HG03175 (cell line): ENCODE results near the gene RFNG.
"Not testable (repeated sequence)": the region's sequence is repeated elsewhere in the genome, so short reads cannot be mapped to it uniquely, and the experiment has no call there.

ENCODE experiments used
- ATAC-seq: cut with Tn5 transposase; IDR thresholded peaks from one replicate; pipeline ENCODE4 v1.9.1; 2021; ENCODE audit warnings: mild to moderate bottlenecking, moderate library complexity; ENCODE audit not compliant: unreplicated experiment

The RFNG gene

DNA sequence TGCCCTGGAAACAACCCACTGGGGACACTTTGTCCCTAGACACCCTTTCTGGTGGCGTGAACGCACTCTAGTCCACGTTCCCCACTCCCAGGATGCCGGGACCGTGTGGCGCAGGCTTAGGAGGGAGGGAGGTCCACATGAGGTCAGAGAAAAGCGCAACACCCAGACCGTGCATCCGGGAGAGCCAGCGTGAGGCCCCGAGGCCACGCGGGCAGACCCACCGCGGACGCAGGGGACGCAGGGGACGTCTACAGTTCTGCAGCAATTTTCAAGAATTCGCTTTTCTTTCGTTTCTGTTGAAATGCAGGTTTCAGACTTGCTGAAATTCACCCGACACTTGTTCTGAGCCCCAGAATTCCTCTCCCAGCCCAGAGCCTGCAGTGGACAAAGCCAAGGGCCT lies 4.7 kb downstream of the RFNG start:
- ATAC-seq, result no peak

DNA sequence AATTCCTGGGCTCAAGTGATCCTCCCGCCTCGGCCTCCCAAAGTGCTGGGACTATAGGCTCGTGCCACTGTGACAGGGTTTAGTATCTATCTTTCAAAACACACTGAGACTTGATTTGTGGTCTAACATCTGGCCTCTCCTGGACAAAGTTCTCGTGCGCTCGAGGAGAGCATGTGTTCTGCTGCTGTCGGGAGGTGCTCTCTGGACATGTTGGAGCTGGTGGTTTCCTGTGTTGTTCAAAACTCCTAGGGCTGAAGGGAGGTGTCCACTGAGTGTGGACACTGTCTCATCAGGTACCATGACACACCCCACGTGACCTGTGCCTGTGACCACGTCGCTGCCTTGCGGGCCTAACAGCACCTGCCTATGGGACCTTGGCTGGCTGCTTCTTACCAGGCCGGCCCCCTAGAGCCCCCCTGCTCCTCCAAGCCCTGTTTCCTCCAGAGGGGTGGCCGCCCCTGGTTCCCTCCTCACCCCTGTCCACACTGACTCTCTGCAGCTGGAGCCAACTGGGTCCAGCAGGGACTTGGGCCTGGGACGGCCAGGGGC lies 5.6 kb downstream of the RFNG start:
- no peak for ATAC-seq

DNA sequence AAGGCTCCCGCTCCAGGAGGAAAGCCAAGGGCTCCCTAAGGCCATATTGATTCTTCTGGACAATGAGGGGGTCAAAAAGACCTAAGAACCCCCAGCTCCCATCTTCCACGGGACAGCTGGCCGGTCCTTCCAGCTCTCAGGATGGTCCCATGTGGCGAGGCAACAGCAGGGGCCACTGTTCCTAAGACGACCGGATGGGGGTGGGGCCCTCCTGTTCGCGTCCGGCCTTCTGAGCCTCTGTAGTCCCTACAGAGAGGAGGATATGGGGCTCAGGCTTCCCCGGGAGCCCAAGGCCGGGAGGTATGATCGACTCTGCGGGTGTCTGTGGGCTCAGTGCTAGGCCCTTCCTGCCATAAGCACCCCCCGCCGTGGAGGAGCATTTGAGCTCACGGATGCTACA lies 8.1 kb downstream of the RFNG start:
- no peak for ATAC-seq

DNA sequence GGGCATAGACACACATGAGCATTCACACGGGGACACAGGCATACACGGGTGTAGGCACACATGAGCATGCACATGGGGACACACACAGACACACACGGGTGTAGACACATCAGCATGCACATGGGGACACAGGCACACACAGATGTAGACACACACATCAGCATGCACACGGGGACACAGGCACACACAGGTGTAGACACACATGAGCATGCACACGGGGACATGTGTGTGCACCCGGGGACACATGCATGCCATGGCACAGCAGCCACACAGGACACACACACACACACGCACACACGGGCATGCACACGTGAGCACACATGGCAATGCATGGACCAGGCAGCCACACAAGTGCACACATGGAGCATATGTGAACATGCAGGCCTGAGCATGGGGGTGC lies 9.0 kb downstream of the RFNG start:
- no peak for ATAC-seq

DNA sequence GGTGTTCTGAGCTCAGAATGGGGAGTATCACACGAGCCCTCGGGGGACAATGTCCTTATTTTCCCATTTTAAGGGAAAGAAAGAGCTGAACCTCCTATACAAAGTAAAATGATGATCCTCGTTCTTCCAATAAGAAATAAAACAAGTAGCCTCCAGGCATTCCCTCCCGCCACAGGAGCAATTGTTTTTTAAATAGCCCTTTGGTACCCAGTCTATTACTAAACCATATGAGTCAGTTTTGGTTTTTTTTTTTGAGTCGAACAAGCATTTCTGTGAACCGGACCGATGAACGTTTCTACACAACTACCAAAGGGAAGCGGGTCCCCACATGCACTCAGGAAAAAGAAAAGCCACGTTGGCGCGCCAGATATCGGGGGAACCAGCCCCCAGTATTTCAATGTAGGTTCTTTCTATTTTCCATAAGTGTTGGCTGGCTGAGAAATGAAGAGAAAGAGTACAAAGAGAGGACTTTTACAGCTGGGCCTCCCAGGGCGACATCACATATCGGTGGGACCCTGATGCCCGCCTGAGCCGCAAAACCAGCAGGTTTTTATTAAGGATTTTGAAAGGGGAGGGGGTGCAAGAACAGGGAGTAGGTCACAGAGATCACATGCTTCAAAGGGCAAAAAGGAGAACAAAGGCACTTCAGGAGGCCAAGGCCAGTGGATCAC lies 10.3 kb downstream of the RFNG start:
- no peak for ATAC-seq

DNA sequence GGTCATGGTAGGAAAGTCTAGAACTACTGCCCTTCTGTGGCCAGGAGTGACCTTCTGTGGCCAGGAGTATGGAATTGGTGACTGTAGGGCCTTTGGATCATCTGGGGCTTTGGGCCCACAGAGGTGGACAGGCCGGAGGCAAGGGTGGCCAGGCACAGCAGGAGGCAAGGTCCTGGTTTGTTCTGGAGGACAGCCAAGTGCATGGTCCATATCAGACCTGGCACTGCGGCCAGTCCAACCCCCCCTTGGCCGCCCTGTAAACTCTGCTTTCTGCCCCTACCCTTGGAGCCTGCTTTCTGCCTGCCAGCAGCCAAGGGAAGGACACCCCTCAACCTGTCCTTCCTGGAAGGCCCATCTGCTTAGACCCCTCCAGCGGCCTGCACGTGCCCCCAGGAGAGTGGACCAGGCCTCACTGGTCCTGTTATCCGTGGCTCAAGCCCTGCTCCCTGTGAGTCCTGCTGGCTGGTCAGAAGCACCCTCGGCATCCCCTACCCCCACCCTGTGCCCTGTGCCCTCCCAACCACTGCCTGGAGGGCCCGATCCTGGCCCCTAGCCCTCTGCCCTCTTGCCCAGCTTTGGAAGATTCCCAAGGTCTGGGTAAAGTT lies 11.8 kb downstream of the RFNG start:
- no peak for ATAC-seq

DNA sequence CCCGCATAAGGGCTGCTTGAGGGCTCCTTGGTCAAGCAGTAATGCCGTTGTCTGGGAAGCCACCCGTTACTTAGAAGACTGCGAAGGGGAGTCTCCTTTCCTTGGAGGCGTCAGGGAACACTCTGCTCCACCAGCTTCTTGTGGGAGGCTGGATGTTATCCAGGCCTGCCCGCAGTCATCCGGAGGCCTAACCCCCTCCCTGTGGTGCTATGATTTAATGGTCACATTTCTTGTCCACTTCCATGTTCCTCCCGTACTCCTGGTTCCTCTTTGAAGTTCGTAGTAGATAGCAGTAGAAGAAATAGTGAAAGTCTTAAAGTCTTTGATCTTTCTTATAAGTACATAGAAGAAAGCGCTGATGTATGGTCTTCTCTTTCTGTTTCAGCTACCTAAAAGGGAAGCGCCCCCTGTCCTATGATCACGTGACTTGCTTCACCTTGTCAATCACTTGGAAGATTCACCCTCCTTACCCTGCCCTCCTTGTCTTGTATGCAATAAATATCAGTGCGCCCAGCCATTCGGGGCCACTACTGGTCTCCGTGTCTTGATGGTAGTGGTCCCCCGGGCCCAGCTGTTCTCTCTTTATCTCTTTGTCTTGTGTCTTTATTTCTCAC lies 12.7 kb downstream of the RFNG start:
- ATAC-seq, result not testable (repeated sequence)

DNA sequence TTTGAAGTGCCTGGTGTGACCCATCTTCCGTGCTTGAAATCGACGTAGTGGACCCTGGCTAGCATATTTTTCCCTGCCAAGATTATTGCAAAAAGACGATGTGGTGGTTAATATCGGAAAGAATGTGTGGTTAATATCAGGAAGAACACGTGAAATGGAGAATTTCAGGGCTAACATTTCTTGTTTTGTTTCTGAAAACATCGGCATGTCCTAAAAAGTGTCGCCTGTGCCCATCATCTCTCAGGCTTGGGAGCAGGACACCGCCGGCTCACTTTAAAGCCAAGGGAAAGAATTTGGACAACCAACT lies 13.8 kb downstream of the RFNG start:
- no peak for ATAC-seq

DNA sequence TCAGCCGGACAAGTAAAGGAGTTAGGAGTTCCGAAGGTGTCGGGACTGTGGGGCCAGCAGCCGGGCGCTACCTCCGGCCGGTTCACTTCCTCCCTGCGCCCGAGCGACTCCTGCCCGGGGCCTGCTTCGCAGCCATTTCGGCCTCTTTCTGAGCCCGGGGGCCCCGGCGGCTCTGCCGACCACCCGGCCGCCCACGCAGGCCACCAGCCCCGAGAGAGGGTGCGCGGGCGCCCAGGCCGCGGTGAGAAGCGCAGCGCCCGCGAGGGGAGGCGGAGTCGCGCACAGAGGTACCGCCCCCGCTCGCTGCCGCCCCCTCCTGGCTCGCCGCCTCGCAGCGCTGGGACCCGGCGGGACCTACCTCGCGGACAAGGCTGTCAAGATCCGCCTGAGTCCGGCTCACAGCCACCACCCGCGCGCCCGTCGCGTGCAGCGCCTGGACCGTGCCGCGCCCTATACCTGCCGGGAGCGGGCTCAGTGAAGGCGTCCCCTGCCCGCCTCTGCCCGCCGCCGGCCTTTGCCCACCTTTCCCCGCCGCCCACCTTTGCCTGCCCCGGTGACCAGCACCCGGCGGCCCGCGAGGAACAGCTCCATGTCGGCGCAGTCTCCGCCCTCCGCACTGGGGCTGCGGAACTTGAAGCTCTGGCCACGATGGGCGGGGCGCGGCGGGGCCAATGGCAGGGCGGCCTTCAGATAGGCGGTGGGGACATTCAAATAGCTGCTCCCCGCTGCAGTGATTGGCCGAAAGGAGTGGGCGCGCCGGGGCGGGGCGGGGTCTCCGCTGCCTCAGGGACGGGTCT lies 14.3 kb downstream of the RFNG start, which contains the start of gene DCXR:
TSS of gene DCXR (minus strand) at position 606 of the 797 bp plus-strand sequence. CDS start at position 591, 15 bp downstream.
- ATAC-seq, result peak; percentile 91

DNA sequence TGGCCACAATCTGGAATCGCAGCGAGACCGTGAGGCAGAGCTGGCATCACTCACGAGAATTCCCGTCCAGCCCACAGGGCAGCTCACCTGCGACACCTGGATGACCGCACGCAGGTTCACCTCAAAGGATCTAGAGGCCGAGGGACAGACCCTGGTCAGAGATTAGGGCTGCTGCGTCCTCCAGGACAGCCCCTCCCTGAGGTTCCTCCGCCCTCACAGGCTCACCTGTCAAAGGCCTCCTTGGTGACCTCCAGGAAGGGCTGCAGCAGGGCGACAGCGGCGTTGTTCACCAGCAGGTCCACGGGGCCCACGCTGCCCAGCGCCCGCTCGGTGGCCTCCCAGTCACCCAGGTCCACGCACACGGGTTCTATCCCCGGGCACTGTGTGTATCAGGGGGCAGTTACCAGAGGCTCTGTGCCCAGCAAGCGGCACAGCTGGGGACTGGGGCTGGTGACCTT lies 14.9 kb downstream of the RFNG start:
- no peak for ATAC-seq

DNA sequence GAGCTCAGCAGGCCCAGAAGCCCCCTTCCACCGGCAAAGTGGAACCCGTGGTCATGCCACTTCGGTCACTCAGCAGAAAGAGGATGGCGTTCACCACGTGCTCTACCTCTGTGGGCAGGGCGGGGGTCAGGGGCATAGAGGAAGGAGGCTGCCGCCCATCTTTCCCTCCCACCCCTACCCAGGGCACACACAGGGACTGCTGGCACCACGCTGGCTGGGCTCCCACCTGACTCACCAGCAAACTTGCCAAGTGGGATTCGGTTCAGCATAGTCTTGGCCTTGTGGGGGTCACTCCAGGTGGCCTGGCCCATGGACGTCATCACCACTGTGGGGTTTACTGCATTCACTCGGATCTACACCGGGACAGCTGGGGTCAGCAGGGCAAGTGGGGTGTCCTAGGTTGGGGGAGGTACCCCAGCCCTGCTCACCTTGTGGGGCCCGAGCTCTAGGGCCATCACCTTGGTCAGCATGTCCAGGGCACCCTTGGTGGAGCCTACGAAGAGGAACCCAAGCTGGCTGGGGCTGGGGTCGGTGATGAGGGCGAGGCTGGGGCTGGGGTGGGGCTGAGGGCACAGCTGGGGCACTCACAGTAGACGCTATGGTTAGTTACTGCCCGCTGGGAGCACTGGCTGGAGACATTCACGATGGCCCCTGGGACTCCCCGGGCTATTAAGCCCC lies 15.5 kb downstream of the RFNG start:
- ATAC-seq, result no peak

DNA sequence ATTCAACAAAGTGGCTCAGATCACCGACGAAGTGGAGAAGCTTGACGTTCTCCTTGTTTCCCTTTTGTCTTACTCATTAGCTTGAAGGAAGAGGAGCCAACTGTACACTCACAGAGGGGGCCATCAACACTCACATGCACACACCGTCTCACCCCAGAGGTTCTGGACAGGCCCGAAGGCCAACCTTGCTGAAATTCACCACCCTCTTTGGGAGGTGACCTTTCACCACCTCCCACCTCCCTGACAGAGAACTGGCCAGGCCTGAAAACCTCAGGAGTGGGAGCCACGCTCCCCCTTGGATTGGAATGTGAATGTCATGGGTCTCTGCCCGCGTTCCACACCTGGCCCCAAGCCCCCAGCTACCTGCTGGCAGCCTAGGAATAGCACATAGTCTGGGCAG lies 16.1 kb downstream of the RFNG start:
- ATAC-seq, result no peak

DNA sequence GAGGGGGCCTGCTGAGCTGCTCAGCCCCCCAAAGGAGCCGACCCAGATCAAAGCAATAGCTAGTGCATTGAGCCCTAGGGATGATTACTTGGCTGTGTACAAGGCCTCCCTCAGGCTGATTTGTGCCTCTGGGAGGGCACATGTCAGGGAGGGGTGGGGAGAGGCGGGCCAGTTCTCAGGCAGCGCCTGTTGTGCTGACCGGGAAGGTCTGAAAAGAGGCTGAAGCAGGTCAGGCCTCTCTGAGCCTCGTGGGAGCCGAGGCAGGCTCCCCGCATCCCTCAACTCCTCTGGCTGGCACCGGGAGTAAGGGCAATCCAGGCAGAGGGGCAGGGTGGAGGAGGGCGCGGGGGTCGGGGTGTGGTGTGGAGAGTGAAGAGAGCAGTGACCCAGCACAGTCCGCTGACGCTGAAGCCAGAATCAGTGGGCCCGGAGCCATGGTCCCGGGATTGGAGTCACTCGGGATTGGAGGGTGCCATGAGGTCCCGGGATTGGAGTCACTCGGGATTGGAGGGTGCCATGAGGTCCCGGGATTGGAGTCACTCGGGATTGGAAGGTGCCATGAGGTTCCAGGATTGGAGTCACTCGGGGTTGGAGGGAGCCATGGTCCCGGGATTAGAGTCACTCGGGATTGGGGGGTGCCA lies 17.1 kb downstream of the RFNG start:
- ATAC-seq, result no peak

DNA sequence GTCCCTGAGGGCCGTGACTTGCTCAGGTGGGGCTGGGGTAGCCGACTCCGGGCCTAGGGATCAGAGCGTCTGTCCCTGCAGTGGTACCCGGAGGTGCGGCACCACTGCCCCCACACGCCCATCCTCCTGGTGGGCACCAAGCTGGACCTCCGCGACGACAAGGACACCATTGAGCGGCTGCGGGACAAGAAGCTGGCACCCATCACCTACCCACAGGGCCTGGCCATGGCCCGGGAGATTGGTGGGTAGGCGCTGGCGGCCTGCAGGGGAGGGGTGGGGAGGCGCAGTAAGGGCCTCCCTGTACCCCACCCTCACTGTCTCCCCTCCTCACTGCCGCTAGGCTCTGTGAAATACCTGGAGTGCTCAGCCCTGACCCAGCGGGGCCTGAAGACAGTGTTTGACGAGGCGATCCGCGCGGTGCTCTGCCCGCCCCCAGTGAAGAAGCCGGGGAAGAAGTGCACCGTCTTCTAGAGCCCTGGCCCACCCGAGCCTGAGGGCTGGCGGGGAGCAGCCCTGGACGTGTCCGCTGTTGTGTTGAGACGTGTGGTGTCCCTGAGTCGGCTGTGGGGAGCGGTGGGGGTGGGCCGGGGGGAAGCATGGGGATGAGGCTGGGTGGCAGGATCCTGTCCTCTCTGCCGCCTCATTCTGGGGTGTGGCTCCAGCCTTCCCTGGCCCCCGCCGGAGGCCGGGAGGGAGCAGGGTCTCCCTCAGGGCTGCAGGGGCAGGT lies 18.1 kb downstream of the RFNG start:
- ATAC-seq, result no peak

DNA sequence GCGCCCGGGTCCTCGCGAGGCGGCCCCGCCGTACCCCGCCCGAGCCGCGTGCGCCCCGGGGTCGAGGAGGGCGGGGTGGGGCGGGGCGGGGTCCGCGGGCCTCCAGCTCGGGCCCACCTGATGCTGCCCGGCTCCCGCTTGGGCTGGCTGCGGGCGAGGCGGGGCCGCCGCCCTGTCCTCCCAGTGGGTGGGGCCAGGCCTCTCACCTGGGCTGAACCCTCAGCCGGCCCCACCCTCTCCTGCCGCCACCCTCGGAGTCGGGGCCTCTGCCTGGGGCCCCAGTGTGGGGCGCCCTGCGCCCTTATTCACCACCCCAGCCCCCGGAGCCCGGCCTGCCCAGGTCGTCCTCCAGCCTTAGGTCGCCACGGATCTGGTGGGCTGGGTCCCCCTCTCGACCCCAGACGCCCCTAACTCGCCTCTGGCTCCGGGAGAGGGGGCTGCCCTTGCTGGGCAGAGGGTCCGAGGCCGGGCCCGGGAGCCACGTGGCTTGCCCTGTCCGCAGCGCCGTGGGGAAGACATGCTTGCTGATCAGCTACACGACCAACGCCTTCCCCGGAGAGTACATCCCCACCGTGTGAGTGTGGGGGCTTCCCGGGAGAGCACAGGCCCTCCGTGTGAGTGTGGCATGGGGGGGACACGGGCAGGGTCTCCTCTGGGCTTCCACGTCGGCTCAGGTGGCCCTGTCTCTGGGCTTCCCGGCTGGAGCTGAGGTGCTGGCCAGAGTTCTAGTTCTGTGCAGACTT lies 19.6 kb downstream of the RFNG start:
- ATAC-seq, result no peak

DNA sequence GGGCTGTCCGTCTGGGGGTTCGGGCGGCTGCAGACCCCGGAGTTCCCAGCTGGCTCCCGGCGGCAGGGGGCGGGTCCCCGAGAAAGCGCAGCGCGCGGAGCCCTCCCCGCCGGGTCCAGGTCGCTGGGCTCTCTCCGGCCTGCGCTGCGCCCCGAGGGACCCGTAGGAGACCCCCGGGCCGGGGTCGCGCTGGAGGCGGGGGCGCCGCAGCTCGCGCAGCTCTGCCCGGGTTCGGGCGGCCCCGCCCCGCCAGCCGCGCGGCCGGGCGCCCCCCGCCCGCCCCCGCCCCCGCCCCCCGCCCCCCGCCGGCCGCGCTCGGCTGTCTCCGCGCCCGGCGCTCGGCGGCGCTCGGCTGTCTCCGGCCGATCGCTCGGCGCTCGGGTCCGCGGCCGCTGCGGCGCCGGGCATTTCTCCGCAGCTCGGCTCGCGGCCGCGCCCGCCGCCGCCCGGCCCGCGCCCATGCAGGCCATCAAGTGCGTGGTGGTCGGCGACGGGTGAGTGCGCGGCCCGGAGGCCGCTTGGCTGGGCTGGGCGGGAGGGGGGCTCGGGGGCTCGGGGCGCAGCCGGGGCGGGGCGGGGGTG lies 20.2 kb downstream of the RFNG start, which contains the start of gene RAC3:
TSS of gene RAC3 (plus strand) at position 376 of the 582 bp plus-strand sequence. CDS start at position 460, 84 bp downstream.
- ATAC-seq, result no peak

DNA sequence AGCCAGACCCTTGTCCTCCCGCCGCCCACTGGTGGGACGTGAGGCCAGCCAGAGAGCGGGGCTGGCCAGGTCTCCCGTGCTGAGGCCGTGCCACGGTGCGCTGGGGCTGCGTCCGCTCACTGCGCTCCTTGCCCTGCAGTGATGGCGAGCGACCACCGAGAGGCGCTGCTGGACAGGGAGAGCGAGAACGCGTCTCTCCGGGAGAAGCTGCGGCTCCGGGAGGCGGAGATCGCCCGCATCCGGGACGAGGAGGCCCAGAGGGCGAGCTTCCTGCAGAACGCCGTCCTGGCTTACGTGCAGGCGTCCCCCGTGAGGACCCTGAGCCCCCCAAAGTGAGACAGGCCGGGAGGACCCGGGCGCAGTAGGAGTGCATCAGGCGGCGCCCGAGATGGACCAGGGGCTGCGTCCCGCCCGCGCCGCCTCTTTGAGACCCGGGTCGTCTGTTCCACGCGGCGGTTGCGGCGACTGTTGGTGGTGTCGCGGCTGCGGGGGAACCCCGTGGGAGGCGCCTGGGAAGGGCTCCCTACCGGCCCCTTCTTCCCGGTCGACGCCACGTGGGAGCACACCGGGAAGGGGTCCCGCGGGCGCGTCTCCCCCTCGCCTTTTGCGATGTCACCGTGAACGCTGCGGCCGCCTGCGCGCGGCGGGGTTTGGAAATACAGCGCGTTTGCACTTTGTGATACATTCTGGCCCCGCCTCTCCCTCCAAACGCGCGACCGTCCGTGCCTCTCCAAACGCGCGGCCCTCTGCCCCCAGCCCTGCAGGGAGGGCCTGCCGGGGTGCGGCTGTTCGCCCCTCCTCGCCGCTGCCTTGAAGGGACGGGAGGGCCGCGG lies 20.9 kb downstream of the RFNG start:
- no peak for ATAC-seq
